Suprapubic skin (tissue), 4 donors: ENCODE data around the gene RAP2B.

Experiments
- CTCF ChIP-seq, 2 donors: fragments of 200-600 bp in 1 of 2; fragments of 450-650 bp in 1 of 2; sonication (generic) in 1 of 2; IDR thresholded peaks; one replicate each; pipeline ENCODE4 v1.5.1; 2016 to 2019; ENCODE audit warnings: antibody characterized with exemption in 2 of 2, mild to moderate bottlenecking in 1 of 2, moderate library complexity in 1 of 2
- POLR2A ChIP-seq, 2 donors: fragments of 450-650 bp; IDR thresholded peaks; one replicate each; pipeline ENCODE4 v1.6.1; 2017; ENCODE audit warnings: antibody characterized with exemption in 2 of 2, mild to moderate bottlenecking in 2 of 2, moderate library complexity in 2 of 2
- POLR2AphosphoS5 ChIP-seq, 3 donors: sonication (generic); formaldehyde crosslinking; IDR thresholded peaks; one replicate each; pipeline ENCODE4 v1.6.1; 2017; ENCODE audit warnings: antibody characterized with exemption in 3 of 3

GRCh38 chr3:153176197-153176596 is 14.2 kb downstream of the RAP2B start:
- TF ChIP-seq CTCF (IDR thresholded peaks at IDR 0.05) (no peak), POLR2A (IDR thresholded peaks at IDR 0.05) (no peak), POLR2AphosphoS5 (IDR thresholded peaks at IDR 0.05) (no peak)
